ENCODE data around the gene MICAL3. TPM values are rescaled to one million over a fixed set of nuclear protein-coding genes. Genes with fewer than 3 reads are reported as not detected.

MICAL3 gene
- total RNA-seq, 1 experiment from 2014 or later: 23.7 TPM

- Histone ChIP-seq H3F3A (ENCODE audit: low read length, unreplicated experiment) (no peaks in the 10 kb centered on the region), H3K36me3 (ENCODE audit: low read depth, low read length) (no peaks in the 10 kb centered on the region; the same call in 1 of the 2 replicates), H4K20me1 (ENCODE audit: low read length) (no peaks in the 10 kb centered on the region), H3K9me2 (replicated peaks; ENCODE audit: low read length) (no peaks in the 10 kb centered on the region), H3K9ac (ENCODE audit: low read length) (no peak overlapping the region), H3K9me3 (ENCODE audit: low read length) (no peaks in the 10 kb centered on the region), H3K4me2 (ENCODE audit: low read length) (no peak overlapping the region), H3K27me3 (ENCODE audit: low read length) (no peaks in the 10 kb centered on the region), H3K79me2 (ENCODE audit: low read length) (no peaks in the 10 kb centered on the region), H3K4me1 (ENCODE audit: insufficient read depth, low read length) (no peaks in the 10 kb centered on the region), H3K27ac (ENCODE audit: low read length) (no peak overlapping the region), H2AFZ (ENCODE audit: low read length) (no peak overlapping the region), H3K4me3 (ENCODE audit: low read length) (no peak overlapping the region)
- ATAC-seq (no peak), DNase-seq (no peak)
- intact Hi-C loops (cut with micrococcal nuclease): no loop called here
- POLR2A ChIA-PET (ENCODE audit: unreplicated experiment): no interaction called here
- CTCF ChIA-PET: no interaction called here
- no TSS peak for BruUV-seq (replicated peaks)
- TF ChIP-seq EZH2phosphoT487 (IDR thresholded peaks at IDR 0.05; ENCODE audit: borderline replicate concordance, low read length) (no peak), EZH2 (IDR thresholded peaks at IDR 0.05; ENCODE audit: low read length, unreplicated experiment) (no peak), CTCF (conservative IDR thresholded peaks at IDR 0.05; ENCODE audit: low read depth, low read length) (no peak)
These were observed 221.9 kb downstream of the MICAL3 start for GRCh38 chr22:17802411-17802810.

GRCh38 chr22:17797721-17798559 is 226.4 kb downstream of the MICAL3 start:
- H3K9me3 ChIP-seq (ENCODE audit: low read length): no peaks in the 10 kb centered on the region
- no TSS peak for BruUV-seq (replicated peaks)
- intact Hi-C loops (cut with micrococcal nuclease): no loop called here
- H3K27ac ChIP-seq (ENCODE audit: low read length): no peak overlapping the region
- no peak overlapping the region for H3K9ac ChIP-seq (ENCODE audit: low read length)
- H3K36me3 ChIP-seq (ENCODE audit: low read depth, low read length): no peaks in the 10 kb centered on the region
- H3K27me3 ChIP-seq (ENCODE audit: low read length): no peaks in the 10 kb centered on the region
- CTCF ChIA-PET: no interaction called here
- POLR2A ChIA-PET (ENCODE audit: unreplicated experiment): no interaction called here
- no peaks in the 10 kb centered on the region for H3K4me1 ChIP-seq (ENCODE audit: insufficient read depth, low read length)
- DNase-seq: no peak
- no peak overlapping the region for H3K4me3 ChIP-seq (ENCODE audit: low read length)
- no peak for ATAC-seq
- TF ChIP-seq EZH2phosphoT487 (IDR thresholded peaks at IDR 0.05; ENCODE audit: borderline replicate concordance, low read length) (no peak), EZH2 (IDR thresholded peaks at IDR 0.05; ENCODE audit: low read length, unreplicated experiment) (no peak), CTCF (conservative IDR thresholded peaks at IDR 0.05; ENCODE audit: low read depth, low read length) (no peak)
- no peak overlapping the region for H3K4me2 ChIP-seq (ENCODE audit: low read length)
- H2AFZ ChIP-seq (ENCODE audit: low read length): no peak overlapping the region
- no peaks in the 10 kb centered on the region for H4K20me1 ChIP-seq (ENCODE audit: low read length)
- H3F3A ChIP-seq (ENCODE audit: low read length, unreplicated experiment): no peaks in the 10 kb centered on the region
- no peaks in the 10 kb centered on the region for H3K9me2 ChIP-seq (replicated peaks; ENCODE audit: low read length)
- H3K79me2 ChIP-seq (ENCODE audit: low read length): no peaks in the 10 kb centered on the region

DNA sequence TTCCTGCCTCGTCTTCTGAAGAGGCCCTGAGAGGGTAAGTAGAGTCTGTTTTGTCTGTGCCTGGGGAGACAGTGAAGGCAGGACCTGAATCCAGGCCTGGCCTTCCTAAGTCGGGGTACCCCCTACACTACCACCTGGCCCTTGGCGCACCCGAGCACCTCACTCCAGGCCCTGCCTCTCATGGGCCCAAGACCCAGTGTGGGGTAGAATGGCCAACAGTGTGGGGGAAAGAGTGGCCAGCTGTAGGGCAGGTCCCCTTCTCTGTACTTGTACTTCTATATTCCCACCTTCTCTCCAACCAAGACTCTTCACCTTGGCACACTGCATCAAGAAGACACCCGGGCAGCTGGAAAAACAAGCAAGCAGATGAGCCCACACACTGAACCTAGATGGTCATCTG is 227.7 kb downstream of the MICAL3 start:
- no TSS peak for BruUV-seq (replicated peaks)
- Histone ChIP-seq H3K4me3 (ENCODE audit: low read length) (no peak overlapping the region), H3K9me3 (ENCODE audit: low read length) (no peaks in the 10 kb centered on the region), H3K27me3 (ENCODE audit: low read length) (no peaks in the 10 kb centered on the region), H3K4me1 (ENCODE audit: insufficient read depth, low read length) (no peaks in the 10 kb centered on the region), H3K79me2 (ENCODE audit: low read length) (no peaks in the 10 kb centered on the region), H3K9me2 (replicated peaks; ENCODE audit: low read length) (no peaks in the 10 kb centered on the region), H3K4me2 (ENCODE audit: low read length) (no peak overlapping the region), H3K9ac (ENCODE audit: low read length) (no peak overlapping the region), H2AFZ (ENCODE audit: low read length) (no peak overlapping the region), H4K20me1 (ENCODE audit: low read length) (no peaks in the 10 kb centered on the region), H3K36me3 (ENCODE audit: low read depth, low read length) (no peaks in the 10 kb centered on the region), H3K27ac (ENCODE audit: low read length) (no peak overlapping the region), H3F3A (ENCODE audit: low read length, unreplicated experiment) (no peaks in the 10 kb centered on the region)
- intact Hi-C loops (cut with micrococcal nuclease): no loop called here
- TF ChIP-seq CTCF (conservative IDR thresholded peaks at IDR 0.05; ENCODE audit: low read depth, low read length) (no peak), EZH2 (IDR thresholded peaks at IDR 0.05; ENCODE audit: low read length, unreplicated experiment) (no peak), EZH2phosphoT487 (IDR thresholded peaks at IDR 0.05; ENCODE audit: borderline replicate concordance, low read length) (no peak)
- ATAC-seq (no peak), DNase-seq (no peak)
- ChIA-PET CTCF (no interaction called here), POLR2A (ENCODE audit: unreplicated experiment) (no interaction called here)
